ENCODE results near the gene CD74.

Gene CD74

DNA sequence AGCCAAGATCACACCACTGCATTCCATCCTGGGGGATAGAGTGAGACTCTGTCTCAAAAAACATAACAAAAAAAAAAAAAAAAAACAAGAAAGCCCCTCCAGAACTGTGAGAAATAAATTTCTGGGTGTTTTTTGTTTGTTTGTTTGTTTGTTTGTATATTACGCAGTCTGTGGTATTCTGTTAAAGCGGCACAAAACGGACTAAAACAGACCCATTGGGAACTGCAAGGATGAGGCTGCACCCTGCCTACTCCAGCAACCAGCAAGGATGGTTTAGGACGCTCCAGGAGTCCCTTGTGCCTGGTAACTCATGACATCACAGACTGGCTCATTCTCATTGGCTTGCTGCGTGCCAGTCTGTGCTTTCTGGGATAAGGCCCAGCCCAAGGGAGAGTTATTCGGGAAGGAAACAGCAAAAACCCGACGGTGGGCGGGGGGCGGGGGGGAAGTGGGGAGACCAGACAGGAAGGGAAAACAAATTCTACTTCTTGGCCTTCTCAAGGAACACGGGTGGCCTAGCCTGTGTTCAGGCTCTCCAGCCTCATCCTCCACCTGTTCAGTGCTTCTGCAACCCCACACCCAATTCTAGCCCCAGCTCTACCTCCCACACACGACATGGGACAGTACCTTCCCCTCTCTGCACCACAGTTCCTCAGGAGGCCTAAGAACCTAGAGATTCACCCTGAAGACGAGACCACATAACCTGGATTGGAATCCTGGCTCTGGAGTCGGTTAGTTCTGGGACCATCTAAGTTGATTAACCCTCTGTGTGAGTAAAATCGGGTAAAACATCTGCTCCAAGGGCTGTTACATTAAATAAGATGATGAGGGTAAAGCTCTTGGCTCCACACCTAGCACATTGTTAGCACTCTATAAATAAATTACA, 2.8 kb downstream of the CD74 start:
- peak; percentile 75 to 77 for DNase-seq

DNA sequence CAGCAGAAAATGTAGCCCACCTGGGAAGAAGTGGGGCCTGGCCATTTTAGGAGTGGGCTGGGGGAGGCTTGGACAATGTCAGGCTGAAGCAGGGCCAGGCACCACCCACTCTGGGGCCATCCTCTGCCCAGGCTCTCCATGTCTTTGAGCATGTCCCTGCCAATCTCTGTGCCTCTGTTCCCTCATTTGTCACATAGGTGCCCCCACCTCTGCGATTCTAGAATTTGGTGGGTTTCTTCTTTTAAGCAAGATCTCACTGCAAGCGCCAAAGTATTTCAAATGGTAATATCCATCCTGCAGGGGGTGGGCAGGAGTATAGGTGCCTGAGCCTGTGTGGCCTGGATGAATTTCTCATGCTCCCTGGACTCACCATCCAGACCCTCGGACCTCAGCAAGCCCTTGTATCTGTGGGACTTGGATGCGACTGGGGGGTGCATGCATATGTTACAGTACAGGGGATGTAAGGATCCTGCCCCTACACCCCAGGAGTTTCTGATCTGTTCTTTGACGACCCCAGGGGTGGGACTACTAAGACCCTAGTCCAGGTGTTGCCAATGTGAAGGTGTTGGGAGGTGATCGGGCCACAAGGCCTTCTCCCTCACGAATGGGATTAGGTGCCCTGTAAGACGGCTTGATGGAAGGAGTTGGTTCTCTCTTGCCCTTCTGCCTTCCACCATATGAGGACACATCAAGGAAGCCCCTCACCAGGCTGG, 4.3 kb downstream of the CD74 start:
- DNase-seq, result no peak

DNA sequence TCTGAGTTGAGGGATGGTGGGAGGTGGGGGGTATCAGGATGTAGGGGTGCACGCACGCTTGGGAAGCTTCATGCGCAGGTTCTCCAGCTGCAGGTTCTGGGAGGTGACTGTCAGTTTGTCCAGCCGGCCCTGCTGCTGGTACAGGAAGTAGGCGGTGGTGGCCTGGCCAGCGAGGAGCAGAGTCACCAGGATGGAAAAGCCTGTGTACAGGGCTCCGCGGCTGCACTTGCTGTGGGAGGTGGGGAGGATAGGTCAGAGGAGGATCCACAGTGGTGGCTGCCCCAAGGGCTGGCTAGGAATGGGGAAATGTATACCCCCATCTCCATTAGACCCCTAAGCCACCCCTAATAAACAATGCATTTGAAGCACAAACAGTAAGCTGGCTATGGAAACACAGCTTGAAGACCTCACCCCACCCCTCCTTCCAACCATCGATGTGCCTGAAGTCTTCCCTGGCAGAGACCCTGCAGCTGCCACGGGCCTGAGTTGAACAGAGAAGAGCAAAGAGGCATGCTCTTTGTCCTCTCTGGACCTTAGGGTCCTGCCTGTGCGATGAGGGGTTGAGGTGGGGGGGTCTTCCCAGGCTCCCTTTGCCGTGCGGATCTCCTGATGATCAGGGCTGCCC, 5.5 kb downstream of the CD74 start:
- no peak for DNase-seq

DNA sequence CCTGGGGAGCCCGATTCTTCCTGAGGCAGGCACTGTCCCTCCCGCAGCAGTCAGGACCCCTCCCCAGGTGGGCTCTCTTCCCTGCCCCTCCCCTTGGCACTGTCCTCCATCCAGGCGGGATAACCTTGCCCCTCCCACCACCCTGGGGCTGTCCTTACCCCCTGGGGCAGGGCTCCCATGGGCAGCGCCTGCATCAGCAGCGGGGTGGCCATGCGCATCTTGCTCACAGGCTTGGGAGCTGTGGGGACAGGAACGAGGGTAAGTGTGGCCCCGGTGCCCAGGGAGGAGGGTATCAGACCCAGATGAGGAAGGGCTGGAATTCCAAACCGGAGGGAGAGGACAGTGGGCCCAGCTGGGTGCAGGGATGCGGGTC, 6.0 kb downstream of the CD74 start:
- DNase-seq, result no peak

DNA sequence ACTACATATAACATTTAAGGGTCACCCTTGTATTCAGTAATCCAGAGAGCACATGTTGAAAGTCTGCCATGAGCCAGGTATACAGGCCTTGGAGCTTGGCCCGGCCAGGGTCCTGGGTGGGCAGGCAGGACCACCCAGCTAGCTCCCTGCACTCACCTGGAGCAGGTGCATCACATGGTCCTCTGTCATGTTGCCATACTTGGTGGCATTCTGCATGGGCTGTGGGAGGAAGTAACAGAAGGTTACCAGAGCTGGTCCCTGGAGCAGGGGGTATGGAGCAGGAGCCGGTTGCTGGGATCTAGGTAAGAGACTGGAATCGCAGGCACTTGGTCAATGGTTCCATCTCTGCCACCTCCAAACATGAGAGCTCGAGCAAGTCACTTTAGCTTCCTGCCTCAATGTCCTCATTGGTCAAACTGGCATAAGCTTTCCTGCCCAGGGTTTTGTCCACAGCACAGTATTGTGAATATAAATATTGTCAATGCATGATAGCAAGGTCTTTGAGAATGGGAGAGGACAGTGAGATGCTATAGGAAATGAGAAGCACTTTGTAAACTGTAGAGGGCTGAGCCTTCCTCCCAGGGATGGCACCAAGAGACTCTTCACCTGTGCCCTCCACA, 6.5 kb downstream of the CD74 start:
- DNase-seq, result no peak

DNA sequence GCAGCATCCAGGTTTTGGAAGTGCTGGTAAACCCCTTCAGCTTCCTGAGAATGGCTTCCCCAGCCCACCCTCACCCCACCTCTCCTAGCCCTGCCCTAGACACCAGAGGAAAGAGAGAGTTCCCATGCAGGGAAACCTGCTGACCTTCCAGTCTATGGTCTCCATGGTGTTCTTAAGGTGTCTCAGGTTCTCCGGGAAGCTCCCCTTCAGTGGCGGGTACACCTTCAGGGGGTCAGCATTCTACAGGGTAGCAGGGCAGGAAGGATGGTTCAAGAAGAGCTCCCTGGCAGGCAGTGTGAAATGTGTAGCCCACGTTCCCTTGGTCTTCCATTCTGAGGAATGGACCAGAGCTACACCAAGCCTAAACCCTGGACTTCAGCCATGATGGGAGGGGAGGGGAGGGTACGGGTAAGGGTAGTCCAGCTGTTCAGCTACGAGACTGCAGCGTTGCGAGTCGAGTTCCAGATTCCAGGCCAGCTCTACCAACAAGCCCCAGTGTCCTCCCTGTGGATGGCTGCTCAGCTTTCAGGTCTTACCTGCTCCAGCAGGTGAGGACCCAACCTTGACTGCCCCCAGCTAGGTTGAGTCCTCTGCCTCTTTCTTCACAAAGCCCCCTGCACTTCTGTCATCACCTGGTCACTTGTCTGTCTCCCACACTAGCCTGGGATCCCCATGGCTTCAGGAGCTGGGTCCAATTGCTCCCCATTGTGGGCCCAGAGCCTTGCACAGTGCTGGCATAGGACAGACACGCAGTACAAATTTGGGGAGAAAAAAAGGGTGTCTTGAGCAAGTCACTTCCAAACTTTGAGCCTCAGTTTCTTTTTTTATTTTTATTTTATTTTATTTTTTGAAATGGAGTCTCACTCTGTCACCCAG, 7.5 kb downstream of the CD74 start:
- DNase-seq, result no peak

DNA sequence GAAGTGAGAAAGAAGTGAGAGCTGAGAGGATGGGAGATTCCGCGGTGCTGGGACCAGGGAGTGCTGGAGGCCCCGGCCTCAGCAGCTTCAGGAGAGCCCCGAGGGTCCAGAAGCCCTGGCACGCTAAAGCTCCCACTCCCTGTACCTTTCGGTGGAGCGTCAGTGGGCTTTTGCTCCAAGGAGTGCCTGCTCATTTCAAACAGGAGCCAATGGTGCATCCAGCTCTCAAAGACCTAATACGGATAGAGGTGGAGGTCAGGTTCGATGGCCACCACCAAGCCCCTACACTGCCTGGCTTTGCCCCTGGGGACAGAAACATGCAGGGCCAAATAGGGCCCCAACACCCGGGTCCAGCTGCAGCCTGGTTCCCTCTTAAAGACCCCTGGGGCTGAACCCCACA, 8.2 kb downstream of the CD74 start:
- DNase-seq, result no peak

DNA sequence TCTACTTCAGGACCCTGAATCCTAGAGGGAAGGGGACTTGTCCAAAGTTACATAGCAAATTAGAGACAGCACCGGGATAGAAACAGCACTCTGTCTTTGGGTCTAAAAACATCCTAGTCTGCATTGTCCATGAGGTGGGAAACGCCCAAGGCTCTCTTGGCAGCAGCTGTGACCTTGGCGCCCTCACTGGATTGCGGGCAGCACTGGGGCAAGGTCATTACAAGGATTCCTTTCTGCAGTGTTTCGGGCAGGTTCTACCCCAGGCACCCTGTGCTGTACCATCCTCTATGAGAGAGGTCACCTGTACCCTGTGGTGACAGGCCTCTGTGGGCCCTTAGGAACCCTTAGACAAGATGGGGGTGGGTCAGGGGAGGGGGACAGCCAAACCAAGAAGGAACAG, 8.6 kb downstream of the CD74 start:
- no peak for DNase-seq

DNA sequence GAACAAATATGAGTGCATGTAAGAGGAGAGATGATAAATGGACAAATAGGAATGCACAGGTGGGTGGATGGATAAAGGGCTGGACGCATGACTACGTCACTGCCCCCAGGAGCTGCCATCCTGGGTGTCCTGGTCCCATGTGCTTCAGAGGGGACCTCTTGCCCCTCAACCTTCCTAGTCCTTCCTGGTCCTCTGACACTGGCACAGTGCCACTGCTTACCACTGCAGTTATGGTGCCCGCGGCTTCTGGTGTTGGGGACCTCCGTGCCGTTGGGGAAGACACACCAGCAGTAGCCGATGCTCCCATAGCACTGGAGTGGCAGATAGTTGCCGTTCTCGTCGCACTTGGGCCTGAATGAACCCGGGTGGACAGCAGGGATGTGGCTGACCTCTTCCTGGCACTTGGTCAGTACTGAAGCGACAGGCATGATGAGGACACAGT, 9.8 kb downstream of the CD74 start:
- no peak for DNase-seq

DNA sequence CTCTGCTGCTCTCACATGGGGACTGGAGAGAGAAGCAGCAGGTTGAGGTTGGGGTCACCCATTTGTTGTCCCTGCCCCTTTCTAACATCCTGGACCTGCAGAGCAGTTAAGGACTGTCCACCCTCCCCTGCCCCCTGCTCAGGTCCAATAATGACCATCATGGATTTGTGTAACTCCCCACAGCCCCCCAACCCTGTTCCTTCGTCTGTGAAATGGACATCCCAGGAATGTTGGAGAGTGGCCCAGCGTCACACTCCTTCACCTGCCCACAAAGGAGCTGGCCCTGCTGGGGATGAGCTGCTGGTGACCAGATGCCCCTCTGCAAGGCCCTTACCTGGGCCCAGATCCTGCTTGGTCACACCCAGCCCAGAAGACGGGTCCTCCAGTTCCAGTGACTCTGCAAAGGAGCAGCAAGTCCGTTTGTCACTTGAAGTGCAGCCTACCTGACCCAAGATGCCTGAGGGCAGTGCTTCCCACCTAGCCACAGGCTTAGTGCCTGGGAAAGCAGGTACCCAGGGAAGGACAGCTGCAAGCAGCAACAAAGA, 10.4 kb downstream of the CD74 start:
- DNase-seq, result no peak

DNA sequence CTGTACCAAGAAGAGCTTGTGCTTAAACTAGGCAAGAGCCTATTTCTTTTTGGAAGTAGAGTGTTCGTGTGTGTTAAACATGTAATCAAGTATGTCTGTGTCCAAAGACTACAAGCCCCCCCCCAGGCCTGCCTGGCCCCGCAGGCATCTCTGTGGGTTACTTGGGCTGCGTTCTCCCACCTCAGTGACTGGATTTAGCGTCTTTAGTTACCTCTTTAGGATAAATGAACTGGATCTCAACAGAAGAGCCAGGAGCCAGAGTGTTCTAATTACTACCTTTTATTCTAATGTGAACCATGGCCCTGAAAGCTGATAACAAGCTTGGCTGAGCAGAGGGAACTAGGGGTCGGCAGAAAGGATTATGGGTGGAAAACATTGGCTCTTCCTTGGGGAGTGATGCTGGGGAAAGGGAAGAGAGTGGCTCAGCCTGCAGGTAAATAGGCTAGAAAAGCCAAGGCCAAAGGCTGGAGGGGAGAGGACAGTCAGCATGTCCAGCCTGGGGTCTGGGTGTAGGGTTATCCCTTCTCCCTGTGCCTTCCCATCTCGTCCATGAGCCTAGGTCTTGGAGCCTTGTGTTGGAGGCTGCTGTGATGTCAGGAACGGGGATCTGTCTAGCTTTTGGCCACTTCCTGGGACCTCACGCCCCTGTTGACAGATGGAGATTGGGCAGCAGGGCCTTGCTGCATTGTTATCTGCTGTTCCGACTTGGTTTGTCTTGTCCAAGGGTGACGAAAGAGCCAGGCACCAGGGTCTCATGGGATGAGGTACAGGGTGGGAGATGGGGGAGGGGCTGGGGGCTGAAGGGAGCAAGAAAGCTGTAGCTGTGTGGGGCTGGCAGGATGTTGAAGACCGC, 11.1 kb downstream of the CD74 start:
- no peak for DNase-seq

DNA sequence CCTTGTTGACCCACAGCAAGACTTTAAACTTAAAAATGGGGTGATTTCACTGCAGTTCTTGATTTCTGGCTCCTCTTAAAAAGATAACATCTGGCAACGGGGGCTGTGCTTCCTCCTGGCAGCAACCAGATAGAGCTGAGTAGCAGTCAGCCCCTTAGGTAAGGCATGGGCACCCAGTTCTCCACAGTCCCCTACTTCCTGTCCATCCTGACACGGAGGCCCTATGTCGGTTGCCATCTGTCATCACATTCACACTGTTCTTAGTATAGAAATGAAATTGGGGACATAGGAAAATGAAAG, 11.7 kb downstream of the CD74 start:
- DNase-seq, result no peak

DNA sequence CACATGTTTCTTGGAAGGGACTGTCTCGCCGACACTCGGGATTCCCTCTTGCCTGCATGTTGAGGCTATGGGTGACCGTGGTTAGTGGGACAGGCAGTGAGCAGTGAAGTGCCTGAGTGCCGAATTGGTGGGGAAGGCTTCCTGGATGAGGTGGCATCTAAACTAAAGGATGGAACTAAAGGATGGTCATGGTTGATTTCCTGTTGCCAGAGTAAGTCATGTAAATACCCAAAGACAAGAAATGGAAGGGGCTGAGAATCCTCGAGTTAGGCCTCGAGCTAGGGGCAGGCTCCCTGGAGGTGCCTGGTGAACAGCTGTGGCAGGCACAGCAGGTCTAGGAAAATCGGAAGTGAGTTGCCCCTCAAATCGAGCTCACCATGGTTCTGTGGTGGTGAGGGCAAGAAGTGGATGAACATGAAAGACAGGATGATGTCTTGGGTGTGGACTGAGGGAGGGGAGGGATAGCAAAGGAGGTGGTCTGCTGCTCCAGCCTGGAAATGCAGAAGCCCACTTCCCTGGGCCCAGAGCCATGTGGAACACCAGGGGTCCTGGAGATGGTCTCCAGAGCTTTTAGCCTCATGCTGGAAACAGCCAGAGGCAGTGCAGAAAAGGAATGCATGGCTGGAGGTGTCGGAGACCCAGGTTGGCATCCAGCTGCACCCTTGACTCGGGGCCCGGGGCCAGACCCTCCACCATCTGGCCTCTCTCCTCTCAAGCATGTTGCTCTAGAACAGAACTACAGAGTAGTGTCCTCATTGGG, 12.2 kb downstream of the CD74 start:
- DNase-seq, result no peak

DNA sequence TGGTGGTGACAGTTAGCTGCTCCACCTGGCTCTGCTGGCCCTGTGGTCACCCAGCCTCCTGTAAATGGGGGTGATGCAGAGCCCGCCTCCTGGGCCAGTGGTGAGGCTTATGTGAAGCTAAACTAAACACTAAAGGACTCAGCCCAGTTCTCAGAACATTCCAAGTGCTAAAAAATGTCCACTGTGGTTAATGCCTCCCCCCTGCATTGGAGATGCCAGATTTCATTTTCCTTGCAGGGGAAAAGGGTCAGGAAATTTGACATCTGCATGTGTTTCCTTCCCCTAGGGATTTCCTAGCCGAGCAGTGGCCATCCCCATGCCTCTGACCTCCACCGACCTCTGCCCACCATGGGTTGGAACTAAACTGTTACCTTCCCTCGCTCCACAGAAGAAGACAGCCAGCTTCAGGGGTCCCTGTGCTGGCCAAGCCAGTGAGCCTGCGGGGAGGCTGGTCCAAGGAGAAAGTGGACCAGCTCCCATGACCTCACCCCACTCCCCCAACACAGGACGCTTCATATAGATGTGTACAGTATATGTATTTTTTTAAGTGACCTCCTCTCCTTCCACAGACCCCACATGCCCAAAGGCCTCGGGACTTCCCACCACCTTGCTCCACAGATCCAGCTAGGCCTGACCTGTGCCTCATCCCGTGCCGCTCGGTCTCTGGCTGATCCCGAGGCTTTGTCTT, 13.0 kb downstream of the CD74 start:
- no peak for DNase-seq

DNA sequence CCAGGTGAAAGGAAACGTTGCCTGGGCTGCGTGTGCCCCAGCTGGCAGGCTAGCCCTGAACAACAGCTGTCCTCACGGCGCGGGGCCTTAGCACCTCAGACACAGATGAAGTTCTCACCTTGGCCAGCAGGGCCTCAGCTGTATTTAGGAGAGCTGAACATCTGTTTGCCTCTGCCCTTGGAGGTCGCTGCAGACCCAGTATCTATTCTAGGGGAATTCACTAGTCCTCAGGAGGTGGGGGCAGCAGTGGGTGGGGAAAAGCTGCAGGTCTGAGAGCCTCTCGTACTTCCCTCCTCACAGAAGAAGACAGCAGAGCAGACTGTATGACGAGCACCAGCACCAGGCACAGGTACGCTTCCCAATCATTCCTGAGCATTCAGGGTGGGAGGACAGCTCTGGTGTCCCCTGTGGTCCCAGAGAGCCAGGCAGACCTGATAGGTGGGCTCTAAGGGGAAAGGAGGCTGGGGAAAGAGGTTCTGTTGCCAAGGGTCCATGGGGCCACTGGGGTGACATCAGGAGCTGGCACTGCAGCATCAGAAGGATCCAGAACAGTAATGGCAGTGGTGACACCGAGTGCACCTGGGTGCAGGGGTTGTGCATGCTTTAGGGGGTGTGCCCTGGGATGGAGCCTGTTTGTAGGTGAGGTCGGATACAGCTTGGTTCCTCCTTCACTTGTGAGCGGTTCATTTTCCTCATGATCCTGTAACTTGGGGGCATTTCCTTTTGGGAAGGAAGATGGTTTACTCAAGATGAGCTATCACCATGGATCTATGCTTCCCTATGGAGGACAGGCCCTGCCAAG, 13.8 kb downstream of the CD74 start:
- DNase-seq, result no peak

DNA sequence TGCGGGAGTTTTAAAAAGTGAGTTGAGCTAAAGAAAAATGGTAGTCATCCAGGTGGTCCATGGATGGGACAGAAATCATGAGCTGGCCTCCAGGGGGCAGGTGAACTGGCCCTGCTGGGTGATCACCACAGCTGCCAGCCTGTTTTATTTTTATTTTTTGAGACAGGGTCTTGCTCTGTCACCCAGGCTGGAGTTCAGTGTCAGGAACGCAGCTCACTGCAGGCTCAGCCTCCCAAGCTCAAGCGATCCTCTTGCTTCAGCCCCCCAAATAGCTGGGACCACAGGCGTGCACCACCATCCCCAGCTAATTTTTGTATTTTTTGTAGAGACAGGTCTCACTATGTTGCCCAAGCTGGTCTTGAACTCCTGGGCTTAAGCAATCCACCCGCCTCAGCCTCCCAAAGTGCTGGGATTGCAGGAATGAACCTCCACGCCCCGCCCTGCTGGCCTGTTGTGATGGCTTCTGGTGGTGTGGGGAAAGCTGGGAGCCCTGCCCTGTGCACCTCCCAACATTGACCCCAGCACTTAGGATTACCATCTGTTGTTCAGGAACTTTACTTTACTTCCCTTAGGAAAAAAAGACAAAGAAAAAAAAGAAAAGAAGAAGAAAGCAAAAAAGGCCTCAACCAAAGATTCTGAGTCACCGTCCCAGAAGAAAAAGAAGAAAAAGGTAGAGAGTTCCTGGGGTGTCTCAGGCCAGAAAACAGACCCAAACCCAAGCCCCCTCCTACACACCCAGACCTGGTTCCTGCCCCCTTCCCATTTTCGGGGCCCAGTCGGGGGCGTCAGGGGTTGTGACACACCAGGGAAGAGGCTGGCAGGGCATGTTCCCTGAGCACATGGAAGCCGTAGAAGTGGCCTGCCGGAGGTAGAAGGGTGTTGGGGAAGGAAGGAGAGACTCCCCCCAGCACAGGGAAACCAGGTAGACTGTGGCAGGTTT, 14.7 kb downstream of the CD74 start:
- no peak for DNase-seq

DNA sequence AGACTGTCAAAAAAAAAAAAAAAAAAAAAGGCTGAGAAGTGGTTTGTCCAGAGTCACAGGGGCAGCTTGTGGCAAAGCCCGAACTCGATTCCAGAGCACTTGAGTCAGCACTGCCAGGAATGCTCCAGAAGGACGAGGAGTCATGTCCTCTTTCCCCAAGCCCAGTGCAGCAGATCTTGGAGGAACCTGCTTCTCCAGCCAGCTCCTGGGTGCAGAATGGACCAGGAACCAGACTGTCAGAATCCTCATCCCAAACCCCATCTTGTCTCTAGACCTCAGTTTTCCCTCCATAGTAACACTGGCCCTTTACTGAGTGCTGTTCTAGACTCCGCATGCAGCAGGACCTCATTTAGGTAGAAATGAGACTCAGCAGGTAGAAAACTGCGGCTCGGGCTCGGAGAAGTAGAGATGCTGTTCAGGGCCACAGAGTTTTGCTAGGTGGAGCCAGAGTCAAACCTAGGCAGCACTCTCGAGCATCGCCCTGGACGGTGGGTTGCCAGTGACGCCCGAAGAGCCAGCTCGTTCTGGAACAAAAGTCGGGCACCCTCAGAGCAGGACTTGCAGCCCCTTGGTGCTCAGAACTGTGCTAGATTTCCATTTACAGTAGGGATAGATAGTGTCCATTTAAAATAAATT, 15.4 kb downstream of the CD74 start:
- DNase-seq, result no peak

Measured in AML-193 (cell line).